ENCODE results near the gene FAT1. TPM values are rescaled to one million over a fixed set of nuclear protein-coding genes. Genes with fewer than 3 reads are reported as not detected.

Gene FAT1
- total RNA-seq, 1 experiment from 2014 or later, result 197 TPM

DNA sequence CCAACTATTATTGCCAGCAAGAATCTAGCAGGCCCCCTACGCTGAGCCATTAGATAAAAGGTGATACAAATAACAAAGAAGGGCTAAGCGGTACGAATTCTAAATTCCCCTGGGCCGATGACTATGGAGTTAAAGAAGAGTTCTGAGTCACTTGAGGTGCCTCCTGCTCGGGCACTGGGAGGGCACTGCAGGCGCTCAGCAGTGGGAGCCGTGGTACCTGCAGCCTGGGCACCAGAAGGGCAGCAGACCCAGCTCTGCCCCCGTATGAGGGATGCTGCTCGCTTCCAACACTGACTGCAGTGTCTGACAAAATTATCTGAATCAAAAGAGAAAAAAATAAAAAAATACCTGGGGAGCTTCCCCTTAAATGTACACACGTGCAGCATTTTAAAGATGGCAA, 124.2 kb downstream of the FAT1 start:
- intact Hi-C loops (cut with micrococcal nuclease; ENCODE audit: unreplicated experiment), result no loop called here
- peaks cover 43% of the 10 kb centered on the region for H3K36me3 Mint-ChIP-seq (ENCODE audit: insufficient read depth, unreplicated experiment)
- no peaks in the 10 kb centered on the region for H3K27me3 Mint-ChIP-seq (ENCODE audit: unreplicated experiment)
- TF ChIP-seq, protein P1, sequence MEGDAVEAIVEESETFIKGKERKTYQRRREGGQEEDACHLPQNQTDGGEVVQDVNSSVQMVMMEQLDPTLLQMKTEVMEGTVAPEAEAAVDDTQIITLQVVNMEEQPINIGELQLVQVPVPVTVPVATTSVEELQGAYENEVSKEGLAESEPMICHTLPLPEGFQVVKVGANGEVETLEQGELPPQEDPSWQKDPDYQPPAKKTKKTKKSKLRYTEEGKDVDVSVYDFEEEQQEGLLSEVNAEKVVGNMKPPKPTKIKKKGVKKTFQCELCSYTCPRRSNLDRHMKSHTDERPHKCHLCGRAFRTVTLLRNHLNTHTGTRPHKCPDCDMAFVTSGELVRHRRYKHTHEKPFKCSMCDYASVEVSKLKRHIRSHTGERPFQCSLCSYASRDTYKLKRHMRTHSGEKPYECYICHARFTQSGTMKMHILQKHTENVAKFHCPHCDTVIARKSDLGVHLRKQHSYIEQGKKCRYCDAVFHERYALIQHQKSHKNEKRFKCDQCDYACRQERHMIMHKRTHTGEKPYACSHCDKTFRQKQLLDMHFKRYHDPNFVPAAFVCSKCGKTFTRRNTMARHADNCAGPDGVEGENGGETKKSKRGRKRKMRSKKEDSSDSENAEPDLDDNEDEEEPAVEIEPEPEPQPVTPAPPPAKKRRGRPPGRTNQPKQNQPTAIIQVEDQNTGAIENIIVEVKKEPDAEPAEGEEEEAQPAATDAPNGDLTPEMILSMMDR (IDR thresholded peaks at IDR 0.05; ENCODE audit: unreplicated experiment), result no peak
- no peaks in the 10 kb centered on the region for H3K4me1 Mint-ChIP-seq (ENCODE audit: low read depth, unreplicated experiment)
- H3K27ac Mint-ChIP-seq (ENCODE audit: unreplicated experiment), result no peak overlapping the region
- CTCF ChIA-PET, result no interaction called here
- no TSS peak for BruUV-seq (replicated peaks)
- DNase-seq, result no peak
- no peak overlapping the region for H3K4me3 Mint-ChIP-seq (ENCODE audit: low read depth, unreplicated experiment)
- H3K9me3 Mint-ChIP-seq (ENCODE audit: low read depth, unreplicated experiment), result no peaks in the 10 kb centered on the region

DNA sequence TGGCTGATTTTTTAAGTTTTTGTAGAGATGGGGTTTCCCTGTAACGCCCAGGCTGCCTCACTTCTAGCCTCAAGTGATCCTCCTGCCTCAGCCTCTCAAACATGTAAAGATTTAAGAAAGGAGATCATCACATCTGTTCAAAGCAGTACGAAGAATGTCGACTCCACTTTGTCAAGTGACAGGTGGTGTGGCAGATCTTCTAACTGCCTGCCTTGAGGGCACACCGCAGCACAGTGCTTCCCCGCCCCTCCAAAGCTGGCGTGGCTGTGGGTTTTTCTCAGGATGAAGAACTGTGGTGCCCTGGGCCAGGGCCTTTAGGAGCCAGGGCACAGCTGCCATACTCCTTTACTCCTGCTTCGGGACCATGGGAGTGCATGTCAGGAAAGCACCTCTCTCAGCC, 125.0 kb downstream of the FAT1 start:
- BruUV-seq (replicated peaks), result no TSS peak
- H3K36me3 Mint-ChIP-seq (ENCODE audit: insufficient read depth, unreplicated experiment), result peaks cover 35% of the 10 kb centered on the region
- H3K27ac Mint-ChIP-seq (ENCODE audit: unreplicated experiment), result no peak overlapping the region
- H3K27me3 Mint-ChIP-seq (ENCODE audit: unreplicated experiment), result no peaks in the 10 kb centered on the region
- CTCF ChIA-PET, result no interaction called here
- no peaks in the 10 kb centered on the region for H3K4me1 Mint-ChIP-seq (ENCODE audit: low read depth, unreplicated experiment)
- no peaks in the 10 kb centered on the region for H3K9me3 Mint-ChIP-seq (ENCODE audit: low read depth, unreplicated experiment)
- intact Hi-C loops (cut with micrococcal nuclease; ENCODE audit: unreplicated experiment), result no loop called here
- TF ChIP-seq, protein P1 (IDR thresholded peaks at IDR 0.05; ENCODE audit: unreplicated experiment), result no peak
- DNase-seq, result no peak
- no peak overlapping the region for H3K4me3 Mint-ChIP-seq (ENCODE audit: low read depth, unreplicated experiment)

DNA sequence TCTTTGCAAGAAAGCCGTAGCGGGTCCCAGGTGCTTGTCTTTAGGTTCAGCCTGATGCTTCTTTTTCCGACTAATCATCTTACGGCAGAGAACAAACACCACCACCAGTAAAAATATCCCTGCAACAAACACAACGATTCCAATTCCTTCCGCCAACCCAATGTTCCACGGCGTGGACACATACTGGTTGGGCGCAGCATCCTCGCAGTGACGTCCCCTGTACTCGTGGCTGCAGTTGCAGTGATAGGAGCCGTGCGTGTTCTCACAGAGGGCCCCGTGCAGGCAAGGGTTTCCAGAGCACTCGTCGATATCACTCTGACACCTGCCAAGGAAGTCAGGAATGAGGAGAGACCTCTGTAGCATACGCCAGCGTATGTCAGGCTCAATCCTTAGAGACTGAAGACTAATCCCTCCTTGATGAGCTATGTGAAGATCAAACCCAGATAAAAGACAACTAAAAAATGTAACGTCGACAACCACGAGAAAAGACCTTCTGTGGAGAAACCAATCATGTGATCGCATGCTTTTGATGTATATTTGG, 126.7 kb downstream of the FAT1 start:
- H3K36me3 Mint-ChIP-seq (ENCODE audit: insufficient read depth, unreplicated experiment), result peaks cover 33% of the 10 kb centered on the region
- H3K9me3 Mint-ChIP-seq (ENCODE audit: low read depth, unreplicated experiment), result no peaks in the 10 kb centered on the region
- no TSS peak for BruUV-seq (replicated peaks)
- intact Hi-C loops (cut with micrococcal nuclease; ENCODE audit: unreplicated experiment), result no loop called here
- CTCF ChIA-PET, result no interaction called here
- no peaks in the 10 kb centered on the region for H3K27me3 Mint-ChIP-seq (ENCODE audit: unreplicated experiment)
- H3K27ac Mint-ChIP-seq (ENCODE audit: unreplicated experiment), result no peak overlapping the region
- DNase-seq, result no peak
- H3K4me3 Mint-ChIP-seq (ENCODE audit: low read depth, unreplicated experiment), result no peak overlapping the region
- TF ChIP-seq, protein P1 (IDR thresholded peaks at IDR 0.05; ENCODE audit: unreplicated experiment), result no peak
- H3K4me1 Mint-ChIP-seq (ENCODE audit: low read depth, unreplicated experiment), result no peaks in the 10 kb centered on the region

DNA sequence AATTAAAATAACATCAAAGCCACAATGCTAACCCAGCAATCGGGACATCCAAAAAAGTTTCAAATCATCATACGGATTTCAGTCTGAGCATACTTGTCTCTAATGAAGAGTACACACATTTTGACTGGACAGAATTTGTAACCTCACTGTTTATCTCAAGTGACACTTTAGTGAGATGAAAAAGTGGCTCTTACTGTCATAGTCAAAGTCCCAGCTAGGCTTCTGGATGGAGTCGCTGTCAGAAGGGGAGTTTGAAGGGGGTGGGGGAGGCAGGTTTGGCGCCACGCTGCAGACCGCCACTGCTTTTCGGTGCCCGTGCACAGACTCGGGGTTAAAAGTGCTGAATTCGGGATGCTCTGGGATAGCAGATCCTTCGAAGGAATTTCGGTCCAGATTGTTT, 127.3 kb downstream of the FAT1 start:
- no peak for DNase-seq
- intact Hi-C loops (cut with micrococcal nuclease; ENCODE audit: unreplicated experiment), result no loop called here
- no TSS peak for BruUV-seq (replicated peaks)
- Mint-ChIP-seq H3K27me3 (ENCODE audit: unreplicated experiment) (no peaks in the 10 kb centered on the region), H3K36me3 (ENCODE audit: insufficient read depth, unreplicated experiment) (peaks cover 29% of the 10 kb centered on the region), H3K4me3 (ENCODE audit: low read depth, unreplicated experiment) (no peak overlapping the region), H3K4me1 (ENCODE audit: low read depth, unreplicated experiment) (no peaks in the 10 kb centered on the region), H3K27ac (ENCODE audit: unreplicated experiment) (no peak overlapping the region), H3K9me3 (ENCODE audit: low read depth, unreplicated experiment) (no peaks in the 10 kb centered on the region)
- TF ChIP-seq, protein P1 (IDR thresholded peaks at IDR 0.05; ENCODE audit: unreplicated experiment), result no peak
- CTCF ChIA-PET, result no interaction called here
